ENCODE results near the gene KRTAP6-1.

The KRTAP6-1 gene

DNA sequence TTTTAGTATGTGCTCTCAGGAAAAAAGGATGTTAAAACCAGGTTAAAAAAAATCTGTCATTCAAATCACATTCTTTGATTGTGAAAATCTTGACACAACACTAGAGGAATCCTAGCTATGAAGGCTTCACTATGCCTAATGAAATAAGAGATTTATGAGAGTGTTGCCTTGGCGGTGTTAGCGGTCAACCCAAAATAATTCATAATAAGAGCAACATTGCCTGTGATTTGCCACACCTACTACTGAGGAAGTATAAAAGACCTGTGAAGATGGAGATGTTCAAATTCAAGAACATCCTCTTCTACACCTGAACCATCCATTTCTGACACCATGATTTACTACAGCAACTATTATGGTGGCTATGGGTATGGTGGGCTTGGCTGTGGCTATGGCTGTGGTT, 2.4 kb upstream of the KRTAP6-1 start, which contains the start of gene KRTAP20-1:
Gene KRTAP20-1 (plus strand): TSS at position 301 of the 400 bp plus-strand sequence. CDS start 30 bp downstream, at position 331.
- Histone ChIP-seq H3K4me3 (ENCODE audit: low read depth in 1 of 2, low read length in 2 of 2) (no peak within 1 kb of the TSS), H3K9me3 (ENCODE audit: low read length) (no peaks in the 10 kb centered on the region), H3K27ac (ENCODE audit: low read depth, low read length) (no peak within 1 kb of the TSS), H3K36me3 (ENCODE audit: insufficient read depth, low read length) (no peaks in the 10 kb centered on the region), H3K27me3 (ENCODE audit: control insufficient read depth in 1 of 2, insufficient read depth in 2 of 2, low read length in 2 of 2) (no peaks in the 10 kb centered on the region), H3K9ac (ENCODE audit: low read length) (no peak within 1 kb of the TSS), H3K4me1 (ENCODE audit: insufficient read depth, low read length) (no peaks in the 10 kb centered on the region)

DNA sequence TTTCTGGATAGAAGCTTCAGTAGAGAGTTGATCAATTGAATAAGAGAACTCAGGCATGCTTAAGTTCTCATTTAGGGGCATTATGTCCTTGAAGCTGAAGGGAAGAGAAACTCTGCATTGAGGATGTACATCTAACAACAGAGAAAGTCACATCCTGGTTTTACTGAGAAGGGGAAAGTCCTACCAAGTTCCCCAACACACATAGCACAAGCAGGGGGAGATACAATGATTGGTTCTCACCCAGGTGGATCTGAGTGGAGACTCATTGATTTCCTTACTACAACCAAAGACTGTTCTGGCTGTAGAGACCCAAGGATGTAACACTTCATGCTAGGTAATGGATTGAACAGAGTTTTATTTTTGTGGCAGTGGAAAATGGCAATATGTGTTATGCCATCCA, 1.5 kb upstream of the KRTAP6-1 start:
- H3K36me3 ChIP-seq (ENCODE audit: insufficient read depth, low read length) = no peaks in the 10 kb centered on the region
- H3K9me3 ChIP-seq (ENCODE audit: low read length) = no peaks in the 10 kb centered on the region
- H3K27ac ChIP-seq (ENCODE audit: low read depth, low read length) = no peak overlapping the region
- no peak overlapping the region for H3K4me3 ChIP-seq (ENCODE audit: low read depth in 1 of 2, low read length in 2 of 2)
- H3K4me1 ChIP-seq (ENCODE audit: insufficient read depth, low read length) = no peaks in the 10 kb centered on the region
- no peaks in the 10 kb centered on the region for H3K27me3 ChIP-seq (ENCODE audit: control insufficient read depth in 1 of 2, insufficient read depth in 2 of 2, low read length in 2 of 2)
- H3K9ac ChIP-seq (ENCODE audit: low read length) = no peak overlapping the region

DNA sequence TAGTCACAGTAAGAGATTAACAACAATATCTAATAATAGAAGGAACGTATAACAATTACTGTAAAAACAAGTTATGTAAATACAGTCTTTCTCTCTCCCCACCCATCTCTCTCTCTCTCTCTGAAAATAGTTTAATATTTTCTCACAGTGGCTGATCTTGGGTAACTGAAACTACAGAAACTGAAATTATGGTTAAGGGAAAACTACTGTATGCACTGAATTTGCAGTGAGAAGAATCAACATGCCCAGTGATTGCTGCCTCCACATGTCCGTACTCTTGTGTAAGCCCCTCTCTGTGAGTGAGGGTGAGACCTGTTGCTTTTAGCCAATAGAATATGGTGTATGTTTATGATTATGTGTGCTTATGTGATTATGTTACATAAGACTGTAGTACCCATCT, 1.6 kb downstream of the KRTAP6-1 start:
- no peaks in the 10 kb centered on the region for H3K36me3 ChIP-seq (ENCODE audit: insufficient read depth, low read length)
- H3K27ac ChIP-seq (ENCODE audit: low read depth, low read length) = no peak overlapping the region
- H3K9ac ChIP-seq (ENCODE audit: low read length) = no peak overlapping the region

DNA sequence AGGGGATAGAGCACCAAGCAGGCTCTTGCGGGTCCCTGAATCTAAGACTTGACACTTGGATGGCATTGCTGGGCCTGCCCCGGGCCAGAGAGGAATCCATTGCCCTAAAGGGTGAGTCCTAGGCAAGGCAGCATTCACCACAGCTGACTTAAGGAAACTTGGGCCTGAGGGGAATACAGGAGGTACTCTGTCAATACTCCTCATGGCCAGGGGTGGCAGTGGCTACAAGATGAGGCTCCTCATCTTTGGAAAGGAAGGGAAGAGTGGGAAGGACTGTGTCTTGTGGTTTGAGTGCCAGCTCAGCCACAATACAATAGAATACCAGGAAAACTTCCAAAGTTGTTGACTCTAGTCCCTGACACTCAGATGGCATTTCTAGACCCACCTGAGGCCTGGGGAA, 7.8 kb downstream of the KRTAP6-1 start:
- Histone ChIP-seq H3K9me3 (ENCODE audit: low read length) (no peaks in the 10 kb centered on the region), H3K4me1 (ENCODE audit: insufficient read depth, low read length) (no peaks in the 10 kb centered on the region), H3K4me3 (ENCODE audit: low read depth in 1 of 2, low read length in 2 of 2) (no peak overlapping the region), H3K27me3 (ENCODE audit: control insufficient read depth in 1 of 2, insufficient read depth in 2 of 2, low read length in 2 of 2) (no peaks in the 10 kb centered on the region), H3K36me3 (ENCODE audit: insufficient read depth, low read length) (no peaks in the 10 kb centered on the region), H3K9ac (ENCODE audit: low read length) (no peak overlapping the region), H3K27ac (ENCODE audit: low read depth, low read length) (no peak overlapping the region)

More for the DNA sequence above, 1.6 kb downstream of the KRTAP6-1 start:
- no peaks in the 10 kb centered on the region for H3K9me3 ChIP-seq (ENCODE audit: low read length)
- no peaks in the 10 kb centered on the region for H3K27me3 ChIP-seq (ENCODE audit: control insufficient read depth in 1 of 2, insufficient read depth in 2 of 2, low read length in 2 of 2)
- no peak overlapping the region for H3K4me3 ChIP-seq (ENCODE audit: low read depth in 1 of 2, low read length in 2 of 2)
- no peaks in the 10 kb centered on the region for H3K4me1 ChIP-seq (ENCODE audit: insufficient read depth, low read length)

DNA sequence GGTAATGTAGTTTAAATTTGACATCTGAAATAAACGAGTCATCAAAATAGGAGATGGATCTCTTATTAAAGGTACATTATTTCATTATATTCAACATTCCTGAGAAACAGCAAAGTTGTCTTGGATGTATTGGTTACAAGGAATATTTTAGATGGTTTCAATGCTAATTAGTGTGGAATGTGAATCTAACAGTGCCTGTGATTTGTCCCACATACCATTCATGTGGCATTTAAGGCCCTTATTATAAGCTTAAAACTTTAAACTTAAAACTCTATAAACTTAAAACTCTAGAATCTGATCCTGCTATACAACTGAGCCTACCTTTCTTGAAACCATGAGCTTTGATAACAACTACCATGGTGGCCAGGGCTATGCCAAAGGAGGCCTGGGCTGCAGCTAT, 12.9 kb downstream of the KRTAP6-1 start, which contains the start of gene KRTAP22-1:
Gene KRTAP22-1 (plus strand): TSS at position 301 of the 400 bp plus-strand sequence.
- no peak within 1 kb of the TSS for H3K27ac ChIP-seq (ENCODE audit: low read depth, low read length)
- H3K9me3 ChIP-seq (ENCODE audit: low read length) = no peaks in the 10 kb centered on the region
- no peak within 1 kb of the TSS for H3K4me3 ChIP-seq (ENCODE audit: low read depth in 1 of 2, low read length in 2 of 2)
- no peaks in the 10 kb centered on the region for H3K36me3 ChIP-seq (ENCODE audit: insufficient read depth, low read length)
- H3K27me3 ChIP-seq (ENCODE audit: control insufficient read depth in 1 of 2, insufficient read depth in 2 of 2, low read length in 2 of 2) = no peaks in the 10 kb centered on the region
- no peak within 1 kb of the TSS for H3K9ac ChIP-seq (ENCODE audit: low read length)
- no peaks in the 10 kb centered on the region for H3K4me1 ChIP-seq (ENCODE audit: insufficient read depth, low read length)

DNA sequence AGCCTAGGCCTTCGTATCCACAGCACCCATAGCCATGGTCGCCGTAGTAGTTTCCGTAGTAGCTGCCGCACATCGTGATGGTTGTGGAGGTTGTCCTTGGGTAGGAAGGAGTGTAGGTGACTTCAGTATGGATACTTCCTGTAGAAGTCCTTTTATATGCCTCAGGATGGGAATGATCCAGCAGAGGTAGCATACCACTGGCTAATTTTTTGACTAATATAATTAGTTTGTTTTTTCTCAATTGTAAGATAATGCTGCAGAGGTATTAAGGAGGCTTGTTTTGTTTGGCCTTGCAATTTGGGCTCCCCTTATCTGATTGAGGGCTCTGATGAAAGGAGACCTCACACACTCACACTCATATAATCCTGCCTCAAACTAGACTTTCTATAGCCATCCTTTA, 14.9 kb downstream of the KRTAP6-1 start, which contains the start of gene KRTAP6-2:
Gene KRTAP6-2 (minus strand): TSS at position 101 of the 400 bp plus-strand sequence. CDS start 28 bp downstream, at position 73.
- H3K4me3 ChIP-seq (ENCODE audit: low read depth in 1 of 2, low read length in 2 of 2) = no peak within 1 kb of the TSS
- no peak within 1 kb of the TSS for H3K9ac ChIP-seq (ENCODE audit: low read length)

DNA sequence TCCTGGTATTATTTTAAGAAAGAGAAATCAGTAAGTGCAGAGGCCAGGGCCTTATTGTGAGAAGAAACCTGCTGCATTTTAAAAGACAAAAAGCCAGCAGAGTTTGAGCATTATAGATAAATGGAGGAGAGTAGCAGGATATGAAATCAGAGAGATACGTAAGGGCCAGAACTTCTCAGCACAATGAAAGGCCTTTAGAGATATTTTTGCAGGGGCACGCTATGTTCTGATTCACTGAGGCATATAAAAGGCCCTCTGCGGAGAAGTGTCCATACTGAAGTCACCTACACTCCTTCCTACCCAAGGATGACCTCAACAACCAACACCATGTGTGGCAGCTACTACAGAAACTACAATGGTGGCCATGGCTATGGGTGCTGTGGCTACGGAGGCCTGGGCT, 21.6 kb downstream of the KRTAP6-1 start, which contains the start of gene KRTAP6-3:
Gene KRTAP6-3 (plus strand): TSS at position 301 of the 400 bp plus-strand sequence. CDS start 6 bp downstream, at position 307.
- Histone ChIP-seq H3K27me3 (ENCODE audit: control insufficient read depth in 1 of 2, insufficient read depth in 2 of 2, low read length in 2 of 2) (no peaks in the 10 kb centered on the region), H3K4me1 (ENCODE audit: insufficient read depth, low read length) (no peaks in the 10 kb centered on the region), H3K9ac (ENCODE audit: low read length) (no peak within 1 kb of the TSS), H3K4me3 (ENCODE audit: low read depth in 1 of 2, low read length in 2 of 2) (no peak within 1 kb of the TSS), H3K9me3 (ENCODE audit: low read length) (no peaks in the 10 kb centered on the region), H3K36me3 (ENCODE audit: insufficient read depth, low read length) (no peaks in the 10 kb centered on the region), H3K27ac (ENCODE audit: low read depth, low read length) (no peak within 1 kb of the TSS)

More for the DNA sequence above, 14.9 kb downstream of the KRTAP6-1 start, which contains the start of gene KRTAP6-2:
- H3K4me1 ChIP-seq (ENCODE audit: insufficient read depth, low read length) = no peaks in the 10 kb centered on the region
- H3K27me3 ChIP-seq (ENCODE audit: control insufficient read depth in 1 of 2, insufficient read depth in 2 of 2, low read length in 2 of 2) = no peaks in the 10 kb centered on the region
- no peaks in the 10 kb centered on the region for H3K9me3 ChIP-seq (ENCODE audit: low read length)
- no peaks in the 10 kb centered on the region for H3K36me3 ChIP-seq (ENCODE audit: insufficient read depth, low read length)
- no peak within 1 kb of the TSS for H3K27ac ChIP-seq (ENCODE audit: low read depth, low read length)

DNA sequence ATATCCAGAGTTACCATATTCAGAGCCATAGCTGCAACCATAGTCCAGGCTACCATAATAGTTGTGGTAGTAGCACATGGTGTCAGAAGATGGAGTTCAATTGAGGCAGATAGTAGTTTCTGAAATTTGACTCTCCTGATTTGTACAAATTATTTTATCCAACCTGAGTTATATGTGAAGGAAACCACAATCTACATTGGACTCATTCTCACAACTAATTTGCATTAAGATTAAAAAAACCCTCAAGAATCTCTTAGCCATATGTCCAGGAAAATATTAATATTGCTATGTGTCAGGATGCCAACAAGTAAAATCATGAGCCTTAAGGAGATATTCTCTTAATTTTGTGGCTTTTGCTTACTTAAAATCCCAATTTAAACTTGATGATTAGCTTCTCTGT, 23.4 kb downstream of the KRTAP6-1 start, which contains the start of gene KRTAP22-2:
Gene KRTAP22-2 (minus strand): TSS at position 101 of the 400 bp plus-strand sequence.
- no peak within 1 kb of the TSS for H3K27ac ChIP-seq (ENCODE audit: low read depth, low read length)
- no peaks in the 10 kb centered on the region for H3K9me3 ChIP-seq (ENCODE audit: low read length)
- H3K4me3 ChIP-seq (ENCODE audit: low read depth in 1 of 2, low read length in 2 of 2) = no peak within 1 kb of the TSS
- H3K9ac ChIP-seq (ENCODE audit: low read length) = no peak within 1 kb of the TSS
- no peaks in the 10 kb centered on the region for H3K4me1 ChIP-seq (ENCODE audit: insufficient read depth, low read length)
- H3K36me3 ChIP-seq (ENCODE audit: insufficient read depth, low read length) = no peaks in the 10 kb centered on the region
- H3K27me3 ChIP-seq (ENCODE audit: control insufficient read depth in 1 of 2, insufficient read depth in 2 of 2, low read length in 2 of 2) = no peaks in the 10 kb centered on the region

DNA sequence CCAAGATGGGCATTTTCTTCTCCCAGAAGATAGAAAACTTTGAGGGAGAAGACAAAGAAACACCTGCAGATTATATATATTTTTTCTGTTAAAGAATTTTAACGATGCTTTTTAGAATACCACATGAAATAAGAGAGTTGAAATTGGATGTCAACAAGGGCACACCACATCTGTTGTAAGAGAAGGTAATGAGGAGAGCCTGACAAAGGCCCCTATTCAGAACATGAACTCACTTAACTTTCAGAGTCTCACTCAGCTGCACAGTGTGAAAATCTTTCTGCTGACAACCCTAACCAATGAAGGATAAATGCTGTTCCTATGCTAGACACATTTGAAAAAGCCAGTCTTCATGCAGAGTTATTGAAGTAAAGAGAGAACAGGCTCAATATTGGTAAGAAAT, 30.9 kb downstream of the KRTAP6-1 start:
- Histone ChIP-seq H3K9ac (ENCODE audit: low read length) (no peak overlapping the region), H3K4me3 (ENCODE audit: low read depth in 1 of 2, low read length in 2 of 2) (no peak overlapping the region), H3K27ac (ENCODE audit: low read depth, low read length) (no peak overlapping the region), H3K4me1 (ENCODE audit: insufficient read depth, low read length) (no peaks in the 10 kb centered on the region), H3K9me3 (ENCODE audit: low read length) (no peaks in the 10 kb centered on the region), H3K27me3 (ENCODE audit: control insufficient read depth in 1 of 2, insufficient read depth in 2 of 2, low read length in 2 of 2) (no peaks in the 10 kb centered on the region), H3K36me3 (ENCODE audit: insufficient read depth, low read length) (no peaks in the 10 kb centered on the region)

DNA sequence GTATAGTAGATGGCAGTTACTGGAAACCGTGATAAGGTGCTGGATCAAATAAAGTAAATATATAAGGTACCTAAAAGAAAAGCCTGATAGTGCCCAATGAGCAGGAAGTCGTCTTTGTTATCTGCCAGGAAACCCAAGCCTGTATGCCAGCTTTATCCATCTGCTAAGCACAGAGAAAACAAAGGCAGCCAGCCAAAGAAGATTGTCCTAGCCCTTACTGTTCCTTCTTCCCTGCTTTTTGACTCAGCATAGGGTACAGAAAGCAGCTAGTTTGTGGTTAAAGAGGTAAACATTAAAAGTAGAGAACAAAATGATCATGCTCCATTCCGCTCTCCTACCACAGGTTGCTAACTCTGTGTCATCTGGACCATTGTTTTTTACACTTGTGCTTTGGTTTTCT, 33.6 kb downstream of the KRTAP6-1 start:
- Histone ChIP-seq H3K9ac (ENCODE audit: low read length) (no peak overlapping the region), H3K36me3 (ENCODE audit: insufficient read depth, low read length) (no peaks in the 10 kb centered on the region), H3K27ac (ENCODE audit: low read depth, low read length) (no peak overlapping the region), H3K27me3 (ENCODE audit: control insufficient read depth in 1 of 2, insufficient read depth in 2 of 2, low read length in 2 of 2) (no peaks in the 10 kb centered on the region), H3K4me1 (ENCODE audit: insufficient read depth, low read length) (no peaks in the 10 kb centered on the region), H3K4me3 (ENCODE audit: low read depth in 1 of 2, low read length in 2 of 2) (no peak overlapping the region), H3K9me3 (ENCODE audit: low read length) (no peaks in the 10 kb centered on the region)

DNA sequence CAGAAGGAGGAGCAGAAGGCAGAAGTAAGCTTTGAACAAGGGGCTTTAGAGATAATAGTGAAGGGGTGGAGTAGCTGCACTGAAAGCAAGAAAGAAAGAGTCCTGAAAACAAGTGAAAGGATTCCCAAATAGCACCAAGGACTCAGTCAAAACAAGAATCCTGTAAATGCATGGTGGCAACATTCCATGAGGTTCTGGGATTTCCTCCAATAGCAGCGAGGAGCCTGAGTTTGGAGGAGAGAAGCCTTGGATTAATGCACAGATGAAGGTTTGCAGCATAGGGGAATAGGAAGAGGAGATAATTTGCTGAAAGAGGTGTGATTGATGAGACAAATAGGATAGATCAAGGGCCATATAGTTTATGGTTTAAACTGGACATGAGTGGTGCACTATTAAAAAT, 34.4 kb downstream of the KRTAP6-1 start:
- H3K36me3 ChIP-seq (ENCODE audit: insufficient read depth, low read length) = no peaks in the 10 kb centered on the region
- H3K27me3 ChIP-seq (ENCODE audit: control insufficient read depth in 1 of 2, insufficient read depth in 2 of 2, low read length in 2 of 2) = no peaks in the 10 kb centered on the region
- no peak overlapping the region for H3K4me3 ChIP-seq (ENCODE audit: low read depth in 1 of 2, low read length in 2 of 2)

DNA sequence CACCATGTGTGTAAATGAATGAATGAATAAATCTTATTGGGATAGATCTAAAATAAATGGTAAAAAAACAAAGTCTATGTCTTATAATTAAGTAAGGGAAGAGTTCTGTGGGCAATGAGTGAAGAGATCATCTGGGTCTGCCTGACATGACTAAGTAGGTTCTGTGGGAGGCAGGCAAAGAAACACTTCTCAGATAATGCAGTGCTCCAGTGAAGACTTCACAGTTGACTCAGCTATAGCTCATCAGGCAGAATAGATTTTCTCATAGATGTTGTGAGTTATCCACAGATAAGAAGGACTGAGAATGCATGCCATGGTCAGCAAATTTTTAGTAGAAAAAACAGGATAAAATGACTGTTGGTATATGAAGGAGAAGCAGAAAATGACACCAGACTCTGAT, 36.0 kb downstream of the KRTAP6-1 start:
- H3K27ac ChIP-seq (ENCODE audit: low read depth, low read length) = no peak overlapping the region
- H3K4me1 ChIP-seq (ENCODE audit: insufficient read depth, low read length) = no peaks in the 10 kb centered on the region
- H3K27me3 ChIP-seq (ENCODE audit: control insufficient read depth in 1 of 2, insufficient read depth in 2 of 2, low read length in 2 of 2) = no peaks in the 10 kb centered on the region
- no peaks in the 10 kb centered on the region for H3K9me3 ChIP-seq (ENCODE audit: low read length)
- H3K36me3 ChIP-seq (ENCODE audit: insufficient read depth, low read length) = no peaks in the 10 kb centered on the region
- H3K9ac ChIP-seq (ENCODE audit: low read length) = no peak overlapping the region
- H3K4me3 ChIP-seq (ENCODE audit: low read depth in 1 of 2, low read length in 2 of 2) = no peak overlapping the region

More for the DNA sequence above, 34.4 kb downstream of the KRTAP6-1 start:
- no peak overlapping the region for H3K9ac ChIP-seq (ENCODE audit: low read length)
- H3K4me1 ChIP-seq (ENCODE audit: insufficient read depth, low read length) = no peaks in the 10 kb centered on the region
- H3K9me3 ChIP-seq (ENCODE audit: low read length) = no peaks in the 10 kb centered on the region
- H3K27ac ChIP-seq (ENCODE audit: low read depth, low read length) = no peak overlapping the region
